GM18951 (cell line): ENCODE data around the gene NR2F6.
"Not testable (repeated sequence)": the region's sequence is repeated elsewhere in the genome, so short reads cannot be mapped to it uniquely, and the experiment has no call there.

Source experiments
- POLR2A ChIP-seq: IDR thresholded peaks from 4 replicates; pipeline ENCODE4 v1.6.1; 2011; ENCODE audit warnings: mild to moderate bottlenecking; ENCODE audit not compliant: insufficient read length, insufficient read depth; ENCODE audit errors: extremely low read depth
- in situ Hi-C: fragments of 300-500 bp; cut with MboI; formaldehyde crosslinking; loops from one replicate; pipeline ENCODE4 v1.12.0; 2022; ENCODE audit warnings: low sequenced_read_pairs, mixed read lengths, inconsistent platforms; ENCODE audit not compliant: unreplicated experiment

The NR2F6 gene

DNA sequence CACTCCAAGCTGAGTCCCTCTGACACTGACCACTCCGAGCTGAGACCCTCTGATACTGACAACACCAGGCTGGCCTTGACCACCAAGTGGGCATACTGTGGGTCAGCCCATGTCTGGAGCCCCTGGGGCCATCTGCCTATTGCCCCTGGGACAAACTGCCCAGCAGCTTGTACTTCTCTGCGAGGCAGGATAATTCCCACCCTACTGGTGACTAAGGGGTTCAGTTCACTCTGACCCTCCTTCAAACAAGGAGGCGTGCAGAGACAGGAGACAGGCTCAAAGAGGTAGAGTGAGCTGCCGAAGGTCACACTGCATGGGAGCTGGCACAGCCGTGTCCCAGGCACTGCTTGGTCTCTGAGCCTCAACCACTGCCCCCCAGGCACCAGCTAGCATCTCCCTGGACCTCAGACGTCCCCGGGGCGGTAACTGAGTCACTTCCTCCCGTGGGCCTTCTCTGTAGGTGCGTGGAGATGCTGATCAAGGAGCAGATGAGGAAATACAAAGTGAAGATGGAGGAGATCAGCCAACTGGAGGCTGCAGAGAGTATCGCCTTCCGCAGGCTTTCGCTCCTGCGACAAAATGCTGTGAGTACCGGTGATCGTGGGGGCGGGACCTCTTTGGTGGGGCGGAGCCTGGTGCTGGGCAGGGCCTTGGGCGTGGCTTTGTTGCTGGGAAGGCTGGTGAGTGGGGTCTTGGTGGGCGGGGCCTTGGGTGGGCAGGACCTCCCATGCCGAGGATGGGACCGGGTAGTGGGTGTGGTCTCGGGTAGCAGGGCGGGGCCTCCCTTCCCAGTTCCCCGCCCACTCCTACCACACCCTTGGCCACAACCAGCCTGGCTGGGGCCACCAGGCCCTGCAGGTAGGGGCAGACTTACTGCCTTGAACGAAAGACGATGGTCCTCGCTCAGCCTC, 36.3 kb downstream of the NR2F6 start:
- in situ Hi-C loops, result no loop called here
- TF ChIP-seq POLR2A, result no peak

DNA sequence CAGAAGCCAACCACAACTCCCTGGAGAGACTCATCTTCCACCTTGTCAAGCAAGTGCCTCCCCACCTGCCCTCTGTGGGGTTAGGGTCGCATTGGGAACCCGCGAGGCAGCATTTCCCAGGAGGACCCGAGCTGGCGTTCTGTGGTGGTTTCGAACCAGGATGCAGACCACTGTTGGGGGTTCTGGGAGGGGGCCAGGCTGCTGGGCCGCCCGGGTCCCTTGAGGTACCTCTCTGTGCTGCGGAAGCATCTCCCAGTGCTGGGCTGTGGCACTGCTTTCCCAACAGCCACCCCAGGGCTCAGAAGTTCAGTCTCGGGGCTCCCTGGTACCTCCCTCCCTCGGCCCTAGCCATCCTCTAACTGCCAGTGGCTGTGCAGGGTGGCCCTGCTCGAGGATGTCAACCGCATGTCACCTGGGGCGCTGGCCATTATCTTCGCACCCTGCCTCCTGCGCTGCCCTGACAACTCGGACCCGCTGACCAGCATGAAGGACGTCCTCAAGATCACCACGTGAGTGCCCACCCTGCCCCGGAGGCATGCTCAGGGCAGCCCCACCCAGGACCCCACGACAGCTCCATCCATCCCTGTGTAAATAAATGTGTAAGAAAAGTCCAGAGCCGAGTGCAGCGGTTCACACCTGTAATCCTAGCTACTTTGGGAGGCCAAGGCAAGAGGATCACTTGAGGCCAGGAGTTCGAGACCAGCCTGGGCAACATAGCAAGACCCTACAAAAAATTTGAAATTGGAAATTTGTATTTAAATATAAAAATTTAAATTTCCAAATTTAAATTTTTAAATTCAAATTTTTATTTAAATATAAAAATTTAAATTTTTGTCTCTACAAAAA, 38.8 kb downstream of the NR2F6 start:
- in situ Hi-C loops, result no loop called here
- no peak for TF ChIP-seq POLR2A

DNA sequence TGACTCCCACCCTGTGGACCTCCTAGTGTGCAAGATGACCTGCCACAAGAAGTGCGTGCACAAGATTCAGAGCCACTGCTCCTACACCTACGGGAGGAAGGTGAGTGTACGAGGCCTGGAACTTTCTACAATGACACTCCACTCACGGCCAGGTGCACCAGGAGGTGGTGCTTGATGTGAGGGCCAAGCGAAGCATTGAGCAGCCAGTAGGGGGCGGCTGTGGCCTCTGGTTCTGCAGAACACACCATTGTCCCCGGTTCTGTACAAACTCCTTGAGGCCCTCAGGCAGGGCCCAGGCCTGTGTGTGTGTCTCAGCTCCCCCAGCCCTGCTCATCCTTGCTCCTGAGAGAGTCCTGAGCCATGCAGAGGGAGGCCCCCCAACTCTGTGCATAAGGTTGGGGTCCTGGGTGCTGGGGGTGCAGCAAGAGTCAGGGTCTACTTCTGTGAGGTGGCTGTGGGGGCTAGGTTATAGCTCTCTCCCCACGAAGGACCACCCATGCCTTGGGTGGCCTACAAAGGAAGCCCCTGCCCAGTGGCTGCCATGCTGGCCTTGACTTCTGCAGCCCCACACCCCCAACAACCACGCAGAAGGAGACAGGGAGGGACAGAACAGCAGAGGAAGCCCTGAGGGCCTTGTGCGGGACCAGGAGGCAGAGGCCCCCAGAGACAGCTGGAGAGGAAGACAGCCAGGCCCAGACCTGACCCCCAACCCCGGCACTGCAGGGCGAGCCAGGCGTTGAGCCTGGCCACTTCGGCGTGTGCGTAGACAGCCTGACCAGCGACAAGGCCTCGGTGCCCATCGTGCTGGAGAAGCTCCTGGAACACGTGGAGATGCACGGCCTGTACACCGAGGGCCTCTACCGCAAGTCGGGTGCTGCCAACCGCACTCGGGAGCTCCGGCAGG, 40.2 kb downstream of the NR2F6 start:
- no peak for TF ChIP-seq POLR2A
- in situ Hi-C loops, result no loop called here

DNA sequence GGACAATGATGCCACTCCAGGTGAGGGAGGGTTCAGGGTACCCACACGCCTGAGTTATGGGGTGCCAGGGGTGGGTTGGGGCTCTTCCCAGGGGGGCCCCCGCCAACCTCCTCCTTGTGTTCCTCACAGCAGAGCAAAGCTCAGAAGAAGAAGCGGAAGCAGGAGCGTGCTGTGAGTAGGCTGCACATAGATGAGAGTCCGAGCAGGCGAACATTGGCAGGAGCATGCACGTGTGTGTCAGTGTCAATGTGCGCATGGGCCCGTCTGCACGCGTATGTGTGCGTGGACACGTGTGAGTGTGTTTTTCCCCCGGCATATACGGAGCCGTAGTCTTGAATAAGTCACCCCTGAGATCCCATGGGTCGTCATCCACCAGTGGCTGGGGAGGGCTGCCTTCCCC, 43.0 kb downstream of the NR2F6 start:
- TF ChIP-seq POLR2A, result no peak
- in situ Hi-C loops, result no loop called here

DNA sequence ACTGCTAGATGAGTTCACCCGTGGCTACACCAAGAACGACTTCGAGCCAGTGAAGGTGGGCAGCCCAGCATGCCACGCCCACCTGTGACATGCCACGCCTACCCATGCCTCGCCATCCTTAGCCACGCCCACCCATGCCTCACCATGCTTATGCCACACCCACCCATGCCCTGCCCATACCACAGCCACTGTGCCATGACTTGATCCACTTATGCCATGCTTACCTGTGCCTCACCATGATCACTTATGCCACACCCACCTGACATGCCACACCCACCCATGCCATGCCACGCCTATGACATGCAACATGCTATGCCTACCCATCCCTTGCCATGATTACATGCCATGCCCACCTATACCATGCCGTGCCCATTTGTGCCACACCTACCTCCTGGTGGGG, 43.5 kb downstream of the NR2F6 start:
- in situ Hi-C loops, result no loop called here

DNA sequence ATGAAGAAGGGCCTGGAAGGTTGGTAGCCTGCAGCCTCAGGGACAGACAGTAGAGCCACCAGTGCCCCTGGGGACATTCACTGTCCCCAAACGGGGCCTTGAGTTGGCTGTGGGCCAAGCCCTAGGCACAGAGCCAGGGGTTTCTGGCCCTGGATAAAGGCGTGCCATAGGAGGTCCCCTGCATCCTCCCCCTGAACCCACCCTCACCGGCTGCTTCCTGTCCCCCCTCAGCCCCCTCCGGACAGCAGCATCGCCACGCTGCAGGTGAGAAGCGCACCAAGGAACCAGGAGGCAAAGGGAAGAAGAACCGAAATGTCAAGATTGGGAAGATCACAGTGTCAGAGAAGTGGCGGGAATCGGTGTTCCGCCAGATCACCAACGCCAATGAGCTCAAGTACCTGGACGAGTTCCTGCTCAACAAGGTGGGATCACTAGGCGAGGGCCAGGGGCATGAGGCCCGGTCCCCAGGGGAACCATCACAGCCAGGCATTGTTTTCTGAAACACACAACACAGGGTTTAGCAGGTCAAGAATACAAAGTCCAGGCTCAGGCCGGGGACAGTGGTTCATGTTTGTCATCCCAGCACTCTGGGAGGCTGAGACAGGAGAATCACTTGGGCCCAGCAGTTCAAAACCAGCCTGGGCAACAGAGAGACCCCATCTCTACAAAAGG, 45.2 kb downstream of the NR2F6 start:
- TF ChIP-seq POLR2A, result no peak
- in situ Hi-C loops, result no loop called here

More for the DNA sequence above, 43.5 kb downstream of the NR2F6 start:
- no peak for TF ChIP-seq POLR2A

DNA sequence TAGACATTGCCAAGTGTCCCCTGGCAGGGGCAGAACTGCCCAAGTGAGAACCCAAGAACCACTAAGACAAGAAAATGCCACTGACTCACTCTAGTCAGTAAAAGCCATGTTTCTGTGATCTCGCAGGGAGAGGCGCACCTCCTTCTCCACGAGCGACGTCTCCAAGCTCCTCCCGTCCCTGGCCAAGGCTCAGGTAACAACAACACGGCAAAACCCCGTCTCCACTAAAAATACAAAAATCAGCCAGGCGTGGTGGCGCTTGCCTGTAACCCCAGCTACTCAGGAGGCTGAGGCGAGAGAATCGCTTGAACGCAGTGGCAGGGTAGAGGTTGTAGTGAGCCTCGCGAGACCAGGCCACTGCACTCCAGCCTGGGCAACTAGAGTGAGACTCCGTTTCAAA, 48.1 kb downstream of the NR2F6 start:
- TF ChIP-seq POLR2A, result no peak
- in situ Hi-C loops, result no loop called here

DNA sequence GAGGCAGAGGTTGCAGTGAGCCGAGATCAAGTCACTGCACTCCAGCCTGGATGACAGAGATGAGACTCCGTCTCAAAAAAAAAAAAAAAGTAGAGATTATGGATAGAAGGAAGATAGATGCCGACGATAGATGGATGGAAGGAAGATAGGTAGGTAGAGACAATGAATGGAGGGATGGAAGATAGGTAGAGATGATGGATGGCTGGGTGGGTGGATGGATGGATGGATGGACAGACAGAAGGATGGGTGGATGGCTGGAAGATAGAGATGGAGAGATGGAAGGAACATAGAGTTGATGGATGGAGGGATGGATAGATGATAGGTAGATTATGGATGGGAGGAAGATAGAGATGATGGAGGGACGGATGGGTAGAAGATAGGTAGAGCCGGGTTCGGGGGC, 49.1 kb downstream of the NR2F6 start:
- in situ Hi-C loops, result no loop called here
- no peak for TF ChIP-seq POLR2A

DNA sequence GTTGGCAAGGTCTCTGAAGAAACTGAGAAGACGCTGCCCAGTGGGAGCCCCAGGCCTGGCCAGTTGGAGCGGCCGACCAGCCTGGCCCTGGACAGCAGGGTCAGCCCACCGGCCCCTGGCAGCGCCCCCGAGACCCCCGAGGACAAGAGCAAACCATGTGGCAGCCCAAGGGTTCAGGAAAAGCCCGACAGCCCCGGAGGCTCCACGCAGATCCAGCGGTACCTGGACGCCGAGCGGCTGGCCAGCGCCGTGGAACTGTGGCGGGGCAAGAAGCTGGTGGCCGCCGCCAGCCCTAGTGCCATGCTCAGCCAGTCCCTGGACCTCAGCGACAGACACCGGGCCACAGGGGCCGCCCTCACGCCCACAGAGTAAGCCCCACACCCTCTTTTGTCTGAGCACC, 50.6 kb downstream of the NR2F6 start:
- in situ Hi-C loops, result no loop called here
- TF ChIP-seq POLR2A, result no peak

DNA sequence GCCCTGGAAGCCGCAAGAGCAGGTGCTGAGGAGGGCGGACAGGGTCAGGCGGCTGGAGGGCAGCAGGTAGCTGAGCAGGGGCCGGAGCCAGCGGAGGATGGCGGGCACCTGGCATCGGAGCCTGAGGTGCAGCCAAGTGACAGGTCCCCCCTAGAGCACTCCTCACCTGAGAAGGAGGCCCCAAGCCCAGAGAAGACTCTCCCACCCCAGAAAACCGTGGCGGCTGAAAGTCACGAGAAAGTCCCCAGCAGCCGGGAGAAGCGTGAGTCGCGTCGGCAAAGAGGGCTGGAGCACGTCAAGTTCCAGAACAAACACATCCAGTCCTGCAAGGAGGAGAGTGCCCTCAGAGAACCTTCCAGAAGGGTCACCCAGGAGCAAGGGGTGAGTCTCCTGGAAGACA, 51.1 kb downstream of the NR2F6 start:
- in situ Hi-C loops, result no loop called here
- no peak for TF ChIP-seq POLR2A

DNA sequence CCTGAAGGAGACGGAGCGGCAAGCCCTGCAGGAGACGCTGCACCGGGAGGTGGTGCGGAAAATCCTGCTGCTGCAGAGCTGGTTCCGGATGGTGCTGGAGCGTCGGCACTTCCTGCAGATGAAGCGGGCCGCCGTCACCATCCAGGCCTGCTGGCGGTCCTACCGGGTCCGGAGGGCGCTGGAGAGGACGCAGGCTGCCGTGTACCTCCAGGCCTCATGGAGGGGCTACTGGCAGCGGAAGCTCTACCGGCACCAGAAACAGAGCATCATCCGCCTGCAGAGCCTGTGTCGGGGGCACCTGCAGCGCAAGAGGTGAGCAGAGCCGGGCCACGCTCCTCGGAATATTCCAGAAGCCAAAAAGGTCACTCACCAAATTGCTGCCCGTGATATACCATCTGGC, 53.0 kb downstream of the NR2F6 start:
- no peak for TF ChIP-seq POLR2A
- in situ Hi-C loops, result no loop called here

DNA sequence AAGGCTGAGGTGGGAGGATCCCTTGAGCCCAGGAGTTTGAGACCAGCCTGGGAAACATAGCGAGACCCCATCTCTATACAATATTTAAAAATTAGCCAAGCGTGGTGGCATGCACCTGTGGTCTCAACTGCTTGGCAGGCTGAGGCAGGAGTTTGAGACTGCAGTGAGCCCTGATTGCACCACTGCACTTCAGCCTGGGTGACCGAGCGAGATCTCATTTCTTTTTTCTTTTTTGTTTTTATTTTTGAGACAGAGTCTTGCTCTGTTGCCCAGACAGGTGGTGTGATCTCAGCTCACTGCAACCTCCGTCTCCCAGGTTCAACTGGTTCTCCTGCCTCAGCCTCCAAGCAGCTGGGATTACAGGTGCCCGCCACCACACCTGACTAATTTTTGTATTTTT, 54.0 kb downstream of the NR2F6 start:
- in situ Hi-C loops, result not testable (repeated sequence)
